ENCODE results near the gene SLC9C1.
"Not testable (repeated sequence)": the region's sequence is repeated elsewhere in the genome, so short reads cannot be mapped to it uniquely, and the experiment has no call there.

The SLC9C1 gene

DNA sequence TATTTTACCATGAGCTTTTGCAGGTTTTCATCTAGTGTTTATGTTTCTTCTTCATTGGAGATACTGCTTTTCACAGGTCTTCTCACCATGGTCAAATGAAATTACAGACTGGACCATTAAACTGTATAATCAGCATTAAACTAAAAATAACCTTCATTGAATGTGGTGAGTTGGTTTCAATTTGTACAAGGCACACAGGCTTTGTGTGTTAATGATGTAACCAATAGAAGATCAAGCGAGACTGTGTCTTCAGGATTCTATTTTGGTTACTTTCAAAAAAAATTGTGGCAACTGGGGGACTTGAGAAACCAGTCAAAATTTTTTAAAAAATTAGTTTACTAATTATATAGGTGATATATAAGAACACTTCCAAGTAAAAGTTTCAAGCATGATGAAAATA lies 106.7 kb downstream of the SLC9C1 start:
- no peak for DNase-seq (ENCODE audit: low read depth)

- DNase-seq (ENCODE audit: low read depth), result not testable (repeated sequence)
These were observed 108.5 kb downstream of the SLC9C1 start for GRCh38 chr3:112185423-112186035.

DNA sequence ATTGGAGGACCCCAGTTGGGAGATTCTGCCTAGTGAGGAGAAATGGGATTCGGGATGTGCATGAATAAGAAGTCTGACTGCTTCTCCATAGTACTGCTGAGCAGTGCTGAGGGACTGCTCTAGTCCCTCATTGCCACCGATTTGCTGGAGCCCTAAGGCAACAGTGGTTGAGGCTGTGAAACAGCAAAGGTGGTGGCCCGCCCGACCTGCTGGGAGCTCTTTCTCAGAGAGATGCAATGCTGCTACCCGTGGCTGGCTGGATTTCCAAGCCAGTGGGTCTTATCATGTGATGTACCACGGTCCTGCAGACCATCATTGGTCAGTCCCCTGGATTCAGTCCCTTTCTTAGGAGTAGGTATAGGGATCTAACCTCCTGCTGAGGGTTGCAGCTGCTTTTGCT lies 118.4 kb downstream of the SLC9C1 start:
- DNase-seq (ENCODE audit: low read depth), result no peak

DNA sequence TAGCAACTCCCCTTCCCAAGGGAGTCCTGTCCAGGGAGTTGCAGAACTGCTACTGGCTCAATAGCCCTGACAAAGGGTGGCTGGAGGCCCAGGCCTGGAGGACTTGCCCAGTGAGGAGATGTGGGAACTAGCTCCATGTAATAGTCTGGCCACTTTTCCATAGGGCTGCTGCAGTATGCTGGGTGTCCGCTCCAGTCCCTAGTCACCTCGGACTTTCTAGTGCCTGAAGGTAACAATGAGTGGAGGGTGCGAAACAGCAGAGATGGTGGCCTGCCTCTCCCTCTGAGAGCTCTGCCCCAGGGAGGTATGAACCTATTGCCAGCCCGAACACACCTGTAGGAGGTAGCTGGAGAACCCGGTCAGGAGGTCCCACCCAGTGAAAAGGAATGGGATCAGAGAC lies 119.0 kb downstream of the SLC9C1 start:
- DNase-seq (ENCODE audit: low read depth), result no peak

- DNase-seq (ENCODE audit: low read depth), result no peak
These were observed 122.9 kb downstream of the SLC9C1 start for GRCh38 chr3:112171144-112171543.

DNA sequence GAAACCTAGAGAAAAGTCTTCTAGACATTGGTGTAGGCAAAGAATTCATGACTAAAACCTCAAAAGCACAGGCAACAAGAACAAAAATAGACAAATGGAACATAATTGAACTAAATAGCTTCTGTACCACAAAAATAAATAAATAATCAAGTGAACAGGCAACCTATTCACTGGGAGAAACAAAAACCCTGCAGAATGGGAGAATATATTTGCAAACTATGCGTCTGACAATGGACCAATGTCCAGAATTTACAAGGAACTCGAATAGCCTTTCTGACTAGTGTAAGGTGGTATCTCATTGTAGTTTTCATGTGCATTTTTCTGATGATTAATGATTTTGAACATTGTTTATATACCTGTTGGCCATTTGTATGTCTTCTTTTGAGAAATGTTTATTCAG lies 124.0 kb downstream of the SLC9C1 start:
- DNase-seq (ENCODE audit: low read depth), result no peak

GRCh38 chr3:112167758-112168157 lies 126.3 kb downstream of the SLC9C1 start:
- DNase-seq (ENCODE audit: low read depth), result no peak

DNA sequence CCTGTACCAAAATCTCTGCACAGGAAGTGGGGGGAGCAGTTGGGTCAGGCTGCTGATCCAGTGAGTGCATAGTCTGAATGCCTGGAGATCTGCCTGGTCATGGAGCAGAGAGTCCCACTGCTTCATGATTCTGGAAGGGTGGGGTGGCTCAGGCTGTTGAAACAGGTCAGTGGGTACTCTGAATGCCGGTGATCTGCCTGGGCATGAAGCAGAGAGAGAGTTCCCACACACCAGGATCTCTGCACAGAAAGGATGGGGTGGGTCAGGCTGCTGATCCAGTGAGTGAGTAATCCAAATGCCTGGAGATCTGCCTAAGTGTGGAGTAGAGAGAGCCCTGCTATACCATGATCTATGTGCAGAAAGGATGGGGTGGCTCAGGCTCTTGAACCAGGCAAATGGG lies 144.9 kb downstream of the SLC9C1 start:
- no peak for DNase-seq (ENCODE audit: low read depth)

- DNase-seq (ENCODE audit: low read depth), result no peak
These were observed 150.3 kb downstream of the SLC9C1 start for GRCh38 chr3:112143689-112144088.

- DNase-seq (ENCODE audit: low read depth), result no peak
These were observed 150.8 kb downstream of the SLC9C1 start for GRCh38 chr3:112143251-112143650.

DNA sequence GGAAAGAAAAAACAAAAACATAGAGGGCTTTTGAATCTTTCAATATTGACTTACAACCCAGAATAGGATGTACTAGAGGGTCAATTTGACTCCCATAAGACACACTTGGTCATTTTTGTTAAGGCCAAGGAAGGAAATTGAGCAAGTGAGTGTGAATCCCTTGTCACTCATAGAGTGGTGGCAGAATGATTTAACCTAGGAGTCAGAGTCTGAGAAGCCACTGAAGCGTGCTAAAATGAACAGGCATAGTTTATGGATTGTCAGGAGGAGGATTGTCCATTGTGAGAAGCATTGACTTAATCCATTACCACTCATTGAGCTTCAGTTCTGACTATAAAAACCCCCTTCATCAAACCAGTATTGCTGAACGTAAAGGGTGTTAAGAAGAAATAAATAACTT lies 152.7 kb downstream of the SLC9C1 start:
- DNase-seq (ENCODE audit: low read depth), result no peak

GRCh38 chr3:112140584-112140983 lies 153.4 kb downstream of the SLC9C1 start:
- no peak for DNase-seq (ENCODE audit: low read depth)

DNA sequence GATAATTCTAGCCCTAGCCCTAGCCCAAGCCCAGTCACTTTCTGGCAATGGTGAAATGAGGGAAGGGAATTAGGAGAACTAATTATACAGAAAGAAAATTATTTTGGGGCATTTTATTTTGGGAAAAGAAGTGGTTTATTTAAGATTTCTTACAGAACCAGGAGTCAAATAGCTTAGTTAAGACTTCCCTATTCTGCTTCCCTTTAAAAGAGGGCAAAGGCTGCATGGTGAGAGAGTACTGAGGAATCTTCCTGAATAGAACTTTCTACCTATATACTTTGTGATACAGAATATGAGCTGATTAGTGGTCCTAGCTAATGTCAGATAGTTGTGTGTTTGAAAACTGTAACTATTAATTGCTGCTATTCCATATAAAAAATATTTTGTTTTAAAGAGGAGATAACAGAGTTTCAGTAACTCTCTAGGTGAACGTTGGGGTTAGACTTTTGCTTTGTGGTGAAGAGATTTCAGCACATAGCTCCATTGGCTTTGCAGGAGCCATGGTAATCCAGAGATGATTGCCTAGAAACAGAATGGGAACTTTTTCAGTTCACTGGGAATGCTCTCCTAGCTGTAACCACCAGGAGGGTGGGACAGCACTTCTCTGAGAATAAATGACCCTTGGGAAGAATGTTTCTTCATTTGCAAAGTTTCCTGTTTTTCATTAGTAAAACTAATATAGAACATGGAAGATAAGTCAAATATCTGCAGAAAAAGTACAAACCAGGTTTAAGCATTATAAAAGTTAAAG lies 155.6 kb downstream of the SLC9C1 start:
- DNase-seq (ENCODE audit: low read depth), result no peak

DNA sequence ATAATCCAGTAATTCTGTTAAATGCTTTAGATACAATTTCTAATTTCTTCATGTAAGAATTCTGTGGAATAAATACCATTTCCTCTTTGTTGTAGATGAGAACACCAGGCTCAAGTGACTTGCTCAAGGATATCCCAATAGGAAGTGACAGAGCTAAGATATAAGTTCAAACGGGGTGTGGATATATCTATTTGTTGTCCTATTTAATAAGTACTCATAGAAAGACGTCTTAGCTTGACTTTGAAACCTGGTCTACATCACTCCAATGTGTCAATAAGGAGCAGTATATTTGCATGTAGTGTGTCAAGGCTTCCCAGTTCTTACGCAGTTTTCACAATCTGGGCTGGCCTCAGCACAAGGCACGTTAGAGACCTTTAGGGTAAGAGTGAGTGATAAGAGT lies 156.2 kb downstream of the SLC9C1 start:
- no peak for DNase-seq (ENCODE audit: low read depth)

GRCh38 chr3:112136959-112137693 lies 156.9 kb downstream of the SLC9C1 start:
- DNase-seq (ENCODE audit: low read depth), result peak; percentile 15

GRCh38 chr3:112136046-112136445 lies 158.0 kb downstream of the SLC9C1 start:
- DNase-seq (ENCODE audit: low read depth), result no peak

DNA sequence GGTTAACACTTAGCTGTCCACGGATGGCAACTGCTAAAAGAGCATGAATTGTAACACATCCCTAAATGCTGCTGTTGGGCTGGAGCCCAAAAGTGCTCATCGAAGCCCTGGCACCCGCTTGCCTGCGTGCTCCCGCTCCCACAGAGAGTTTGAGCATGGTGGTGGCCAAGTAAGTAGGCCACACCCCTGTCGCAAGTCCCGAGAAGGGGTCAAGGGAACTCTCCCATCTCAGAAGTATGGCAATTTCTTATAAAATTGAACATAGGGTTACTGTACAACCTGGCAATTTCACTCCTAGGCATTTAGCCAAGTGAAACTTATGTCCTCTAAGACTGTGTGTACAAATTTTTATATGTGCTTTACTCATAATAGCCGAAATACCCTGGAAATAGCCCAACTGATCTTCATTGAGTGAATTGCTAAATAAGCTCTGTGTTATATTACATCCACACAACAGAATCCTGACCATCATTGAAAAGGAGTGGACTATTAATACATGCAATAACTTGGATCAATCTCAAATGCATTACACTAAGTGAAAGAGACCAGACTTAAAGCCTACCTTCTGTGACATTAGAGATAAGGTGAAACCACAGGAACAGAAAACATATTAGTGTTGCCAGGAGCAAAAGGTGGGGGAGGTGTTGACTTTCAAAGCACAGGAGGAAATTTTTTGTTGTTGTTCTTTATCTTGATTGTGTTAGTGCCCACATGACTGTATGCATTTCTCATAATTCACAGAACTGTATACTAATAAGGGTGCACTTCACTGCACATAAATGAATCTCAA lies 159.5 kb downstream of the SLC9C1 start:
- no peak for DNase-seq (ENCODE audit: low read depth)

GRCh38 chr3:112133626-112134334 lies 160.2 kb downstream of the SLC9C1 start:
- no peak for DNase-seq (ENCODE audit: low read depth)

- DNase-seq (ENCODE audit: low read depth), result peak; percentile 21
These were observed 161.0 kb downstream of the SLC9C1 start, which contains the start of gene GCSAM for GRCh38 chr3:112132975-112133448. Gene GCSAM, minus strand, starts transcription at chr3:112133248. Its CDS starts 128 bp downstream, at chr3:112133120.

DNA sequence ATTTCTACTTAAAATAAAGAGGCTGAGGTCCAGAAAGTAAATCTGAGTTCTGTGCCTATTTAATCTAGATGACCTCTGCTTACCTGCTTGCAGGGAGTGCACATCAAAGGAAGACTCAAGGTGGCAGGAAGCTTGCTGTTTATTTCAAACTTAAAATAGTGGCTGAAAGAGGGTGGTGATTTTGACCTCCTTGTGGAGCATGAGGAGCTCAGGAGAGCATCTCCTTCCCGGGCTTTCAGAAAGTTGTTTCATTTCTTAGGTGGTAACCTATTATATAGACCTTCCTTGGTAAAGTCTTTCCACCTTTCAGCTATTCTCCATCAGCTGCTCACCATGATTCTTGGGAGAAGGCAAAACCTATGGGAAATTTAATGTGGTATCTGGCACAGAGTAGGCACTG lies 161.5 kb downstream of the SLC9C1 start:
- DNase-seq (ENCODE audit: low read depth), result no peak

DNA sequence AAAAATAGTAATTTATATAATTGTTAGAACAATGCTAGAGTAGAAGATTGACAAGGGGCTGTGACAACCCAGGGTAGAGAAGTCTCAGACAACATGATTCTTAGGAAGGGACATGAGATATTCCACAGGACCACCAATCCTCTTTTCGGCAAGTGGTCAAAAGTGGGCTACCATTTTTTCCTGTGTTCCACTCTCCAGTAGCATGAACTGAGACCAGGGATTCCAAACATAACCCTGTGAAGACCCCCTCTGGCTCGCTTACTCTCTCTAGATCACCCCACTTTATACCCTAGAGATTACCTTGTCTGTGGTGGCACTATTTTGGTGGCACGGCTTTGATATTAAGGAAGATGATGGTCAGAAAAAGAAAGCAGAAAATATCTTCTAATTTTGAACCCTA lies 161.9 kb downstream of the SLC9C1 start:
- DNase-seq (ENCODE audit: low read depth), result no peak
